GM19043 (cell line): ENCODE data around the gene UGT1A8.
"Not testable (repeated sequence)": the region's sequence is repeated elsewhere in the genome, so short reads cannot be mapped to it uniquely, and the experiment has no call there.

Experiments used
- ATAC-seq: cut with Tn5 transposase; IDR thresholded peaks from one replicate; pipeline ENCODE4 v1.9.1; 2021; ENCODE audit warnings: low read depth; ENCODE audit not compliant: unreplicated experiment

UGT1A8 gene

DNA sequence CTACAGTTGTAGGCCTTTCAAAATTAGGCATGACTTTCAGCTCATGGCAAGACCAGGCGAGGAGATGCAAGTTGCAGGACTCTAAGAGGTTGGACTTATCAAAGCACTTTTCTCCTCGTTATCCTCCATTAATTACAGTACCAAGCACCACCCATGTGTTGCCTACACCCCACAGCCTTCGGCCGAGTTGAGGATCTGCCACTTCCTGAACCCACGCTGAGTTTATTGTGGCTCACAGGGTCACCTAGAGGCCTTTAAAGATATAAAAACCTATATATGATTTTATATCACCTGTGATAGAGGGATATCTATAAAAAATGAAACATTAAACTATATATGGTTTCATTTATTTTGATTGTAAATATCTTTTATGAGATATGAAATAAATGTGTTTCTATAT lies 21.4 kb downstream of the UGT1A8 start:
- ATAC-seq, result no peak

GRCh38 chr2:233639860-233640259 lies 22.4 kb downstream of the UGT1A8 start:
- no peak for ATAC-seq

GRCh38 chr2:233643128-233643527 lies 25.7 kb downstream of the UGT1A8 start:
- no peak for ATAC-seq

DNA sequence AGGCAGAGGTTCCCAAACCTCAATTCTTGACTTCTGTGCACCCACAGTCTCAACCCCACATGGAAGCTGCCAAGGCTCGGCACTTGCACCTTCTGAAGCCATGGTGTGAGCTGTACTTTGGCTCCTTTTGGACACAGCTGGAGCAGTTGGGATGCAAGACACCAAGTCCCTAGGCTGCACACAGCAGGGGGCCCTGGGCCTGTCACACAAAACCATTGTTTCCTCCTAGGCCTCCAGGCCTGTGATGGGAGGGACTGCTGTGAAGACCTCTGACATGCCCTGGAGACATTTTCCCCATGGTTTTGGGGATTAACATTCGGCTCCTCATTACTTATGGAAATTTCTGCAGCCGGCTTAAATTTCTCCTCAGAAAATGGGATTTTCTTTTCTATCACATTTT lies 28.6 kb downstream of the UGT1A8 start:
- ATAC-seq, result not testable (repeated sequence)

GRCh38 chr2:233650981-233651380 lies 33.5 kb downstream of the UGT1A8 start:
- no peak for ATAC-seq

- ATAC-seq, result no peak
Observed at GRCh38 chr2:233651430-233651829, 34.0 kb downstream of the UGT1A8 start.

DNA sequence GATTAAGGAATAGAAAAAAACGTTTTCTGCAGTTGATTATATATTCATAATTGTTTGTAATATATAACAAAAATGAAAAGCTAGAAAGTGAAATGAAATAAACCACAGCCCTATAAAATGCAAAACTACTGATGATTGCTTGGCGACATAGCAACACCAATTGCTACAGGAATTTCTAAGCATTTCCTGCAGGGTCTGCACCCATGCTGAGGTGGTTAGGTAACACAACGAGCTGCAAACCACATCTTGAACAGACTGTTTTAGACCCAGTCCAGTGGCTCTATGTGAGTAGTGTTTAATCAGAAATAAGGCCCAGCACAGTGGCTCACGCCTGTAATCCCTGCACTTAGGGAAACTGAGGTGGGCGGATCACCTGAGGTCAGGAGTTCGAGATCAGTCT lies 37.1 kb downstream of the UGT1A8 start:
- no peak for ATAC-seq

DNA sequence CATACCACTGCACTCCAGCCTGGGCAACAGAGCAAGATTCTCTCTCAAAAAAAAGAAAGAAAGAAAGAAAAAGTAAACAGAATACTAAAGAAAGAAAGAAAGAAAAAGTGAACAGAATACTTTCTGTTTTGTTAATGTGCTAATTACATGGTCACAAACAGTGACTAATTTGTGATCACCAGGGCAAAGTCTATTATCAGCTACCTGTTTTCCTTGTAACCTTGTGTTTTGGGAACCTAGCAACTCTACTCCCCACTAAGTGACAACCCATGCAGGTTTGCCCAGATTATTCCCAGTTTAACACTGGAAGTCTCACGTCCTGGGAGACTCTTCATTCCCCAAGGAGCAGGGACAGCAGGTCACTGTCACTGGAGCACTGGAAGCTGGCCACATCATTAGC lies 37.6 kb downstream of the UGT1A8 start:
- no peak for ATAC-seq

DNA sequence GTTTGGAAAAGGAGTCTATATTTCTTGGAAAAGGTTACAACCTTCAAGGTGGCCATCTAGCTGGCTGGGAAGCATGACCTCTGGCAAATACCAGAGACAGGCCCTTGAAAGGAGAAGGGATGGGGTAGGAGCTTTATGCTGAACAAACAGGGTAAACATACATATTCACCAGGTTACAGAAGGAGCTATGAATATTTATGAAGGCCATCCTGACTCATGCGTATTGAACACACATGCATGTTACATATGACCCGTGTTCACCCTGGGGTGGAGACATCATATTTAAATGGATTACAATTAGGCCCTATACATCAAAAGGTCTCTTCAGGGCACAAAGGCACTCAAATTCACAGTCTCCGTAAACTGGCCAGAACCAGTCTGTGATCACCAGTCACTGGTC lies 38.5 kb downstream of the UGT1A8 start:
- ATAC-seq, result not testable (repeated sequence)

- ATAC-seq, result no peak
Observed at GRCh38 chr2:233656443-233656842, 39.0 kb downstream of the UGT1A8 start.

DNA sequence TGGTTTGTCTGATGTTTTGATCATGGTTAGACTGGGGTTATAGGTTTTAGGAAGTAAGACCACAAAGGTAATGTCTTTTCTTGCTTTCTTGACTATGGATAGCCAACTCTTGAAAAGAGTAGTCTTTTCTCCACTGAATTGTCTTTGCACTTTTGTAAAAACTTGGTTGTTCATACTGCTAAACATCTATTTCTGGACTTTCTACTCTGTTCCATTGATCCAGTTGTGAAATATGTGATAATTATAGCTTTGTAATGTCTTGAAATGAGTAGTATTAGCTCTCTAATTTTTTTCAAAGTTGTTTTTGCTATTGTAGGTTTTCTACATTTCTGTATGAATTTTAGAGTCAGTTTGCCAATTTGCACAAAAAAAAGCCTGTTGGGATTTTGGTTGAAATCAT lies 41.2 kb downstream of the UGT1A8 start:
- ATAC-seq, result no peak

DNA sequence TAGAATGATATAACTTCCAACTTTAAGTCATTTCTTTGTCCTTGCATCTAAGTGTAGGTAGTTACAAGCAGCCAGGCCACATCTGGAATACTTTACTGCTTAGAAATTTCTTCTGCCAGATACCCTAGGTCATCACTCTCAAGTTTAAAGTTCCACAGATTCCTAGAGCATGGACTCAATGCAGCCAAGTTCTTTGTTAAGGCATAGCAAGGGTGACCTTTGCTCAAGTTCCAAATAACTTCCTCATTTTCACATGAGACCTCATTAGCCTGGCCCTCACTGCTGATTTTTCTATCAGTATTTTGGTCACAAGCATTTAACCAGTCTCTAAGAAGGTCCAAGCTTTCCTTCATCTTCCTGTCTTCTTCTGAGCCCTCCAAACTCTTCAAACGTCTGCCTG lies 46.5 kb downstream of the UGT1A8 start:
- ATAC-seq, result no peak

DNA sequence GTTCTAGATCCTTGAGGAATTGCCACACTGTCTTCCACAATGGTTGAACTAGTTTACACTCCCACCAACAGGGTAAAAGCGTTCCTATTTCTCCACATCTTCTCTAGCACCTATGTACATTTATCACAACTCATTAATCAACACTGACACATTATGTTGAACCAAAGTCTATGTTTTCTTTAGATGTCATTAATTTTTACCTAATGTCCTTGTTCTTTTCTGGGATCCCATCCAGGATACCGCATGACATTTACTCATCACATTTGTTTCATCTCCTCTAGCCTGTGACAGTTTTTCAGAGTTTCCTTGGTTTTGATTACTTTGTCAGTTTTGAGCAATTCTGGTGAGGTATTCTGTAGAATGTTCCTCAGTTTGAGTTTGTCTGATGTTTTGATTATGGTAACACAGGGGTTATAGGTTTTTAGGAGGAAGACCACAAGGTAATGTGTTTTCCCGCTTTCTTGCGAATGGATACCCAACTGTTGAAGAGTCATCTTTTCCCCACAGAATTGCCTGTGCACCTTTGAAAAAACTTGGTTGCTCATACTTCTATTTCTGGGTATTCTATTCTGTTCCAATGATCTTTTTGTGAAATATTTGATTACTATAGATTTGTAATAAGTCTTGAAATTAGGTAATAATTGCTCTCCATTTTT lies 51.3 kb downstream of the UGT1A8 start:
- no peak for ATAC-seq

GRCh38 chr2:233671290-233672161 lies 54.1 kb downstream of the UGT1A8 start, which contains the start of gene UGT1A9:
TSS of gene UGT1A9 (plus strand) at chr2:233671898. CDS start at chr2:233671935, 37 bp downstream.
- ATAC-seq, result no peak

GRCh38 chr2:233672886-233673285 lies 55.5 kb downstream of the UGT1A8 start:
- ATAC-seq, result no peak

DNA sequence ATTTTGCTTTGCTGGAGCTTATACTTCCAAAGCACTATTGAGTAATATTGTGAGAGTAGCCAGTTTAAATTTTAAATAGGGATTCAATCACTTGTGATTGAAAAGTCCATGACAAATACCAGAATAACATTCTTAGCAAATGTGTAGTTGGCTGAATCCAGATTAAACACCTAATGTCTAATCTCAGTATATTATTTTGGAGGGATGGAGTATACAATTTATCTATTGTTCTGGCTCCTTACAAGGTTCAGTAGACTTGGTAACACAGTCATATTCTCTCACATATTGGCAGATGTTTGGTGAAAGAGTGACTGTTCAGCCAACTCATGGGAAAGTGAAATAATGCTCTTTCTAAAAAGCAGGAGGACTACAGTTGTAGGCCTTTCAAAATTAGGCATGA lies 56.5 kb downstream of the UGT1A8 start:
- ATAC-seq, result no peak

DNA sequence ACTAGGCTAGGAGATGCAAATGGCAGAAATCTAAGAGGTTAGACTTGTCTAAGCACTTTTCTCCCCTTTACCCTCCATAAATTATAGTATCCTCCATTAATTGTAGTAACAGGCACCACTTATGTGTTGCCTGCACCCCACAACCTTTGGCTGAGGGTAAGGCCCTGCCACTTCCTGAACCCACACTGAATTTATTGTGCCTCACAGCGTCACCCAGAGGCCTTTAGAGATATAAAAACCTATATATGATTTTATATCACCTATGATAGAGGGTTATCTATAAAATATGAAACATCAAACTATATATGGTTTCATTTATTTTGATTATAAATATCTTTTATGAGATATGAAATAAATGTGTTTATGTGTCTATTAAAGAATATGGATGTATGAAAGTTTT lies 56.9 kb downstream of the UGT1A8 start:
- no peak for ATAC-seq

DNA sequence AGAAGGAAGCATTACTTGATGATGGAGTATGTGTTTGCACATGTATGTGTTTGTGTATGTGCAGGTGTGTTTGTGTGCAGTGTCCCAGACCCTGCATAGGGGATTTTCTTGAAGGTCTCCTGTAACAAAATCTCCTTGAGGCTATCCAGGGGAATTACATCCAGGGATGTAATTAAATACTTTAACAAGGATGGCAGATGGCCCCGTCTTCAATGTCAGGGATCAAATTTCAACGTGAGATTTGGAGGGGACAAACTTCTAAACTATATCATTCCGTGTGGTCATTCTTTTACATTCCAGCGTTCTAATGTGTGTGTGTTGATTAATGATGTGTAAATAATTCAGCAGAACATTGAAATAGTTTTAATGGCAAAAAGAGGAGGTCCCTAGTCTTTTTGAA lies 57.6 kb downstream of the UGT1A8 start:
- no peak for ATAC-seq

DNA sequence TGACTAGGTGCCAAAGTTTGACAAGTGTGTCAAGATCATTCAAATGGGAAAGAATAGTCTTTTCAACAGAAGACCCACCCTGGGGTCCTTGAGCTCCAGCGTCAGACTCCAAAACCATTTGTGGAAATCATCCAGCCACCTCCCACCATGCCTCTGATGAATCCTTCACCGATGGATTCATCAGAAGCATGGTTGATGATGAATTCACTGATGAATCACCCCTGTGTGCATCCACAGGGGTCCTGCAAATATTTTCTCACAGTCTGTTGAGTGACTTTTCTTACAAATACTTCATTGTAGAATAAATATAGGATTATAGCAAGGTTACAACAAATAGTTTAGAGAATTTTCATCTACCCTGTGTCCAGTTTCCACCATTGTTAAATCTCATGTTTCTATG lies 58.6 kb downstream of the UGT1A8 start:
- no peak for ATAC-seq

DNA sequence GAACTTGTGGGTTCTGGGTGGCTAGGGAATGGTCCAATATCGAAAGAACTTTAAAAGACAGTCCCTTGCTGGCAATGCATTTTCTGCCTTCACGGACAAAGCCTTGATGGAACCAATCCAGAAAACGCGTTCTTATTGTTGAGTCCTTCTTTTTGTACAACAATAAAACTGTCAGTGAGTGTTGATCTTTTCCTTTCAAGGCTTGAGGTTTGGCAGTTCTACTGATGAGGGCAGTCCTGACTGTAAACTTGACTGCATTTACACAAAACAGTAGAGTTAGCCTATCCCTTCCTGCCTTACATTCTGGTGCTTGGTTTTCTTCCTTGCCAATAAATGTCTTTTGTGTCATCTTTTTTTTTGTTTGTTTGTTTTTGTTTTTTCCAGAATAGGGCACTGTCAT lies 61.8 kb downstream of the UGT1A8 start:
- no peak for ATAC-seq

GRCh38 chr2:233680361-233681045 lies 63.1 kb downstream of the UGT1A8 start:
- no peak for ATAC-seq
